PFSK-1 (cell line): Measurements from ENCODE around the gene AP3B1.

Experiments used
- POLR2AphosphoS5 ChIP-seq: IDR thresholded peaks from 2 replicates; pipeline ENCODE4 v1.6.1; 2012; ENCODE audit warnings: low read depth, mild to moderate bottlenecking, control low read depth, low read length, moderate library complexity
- REST ChIP-seq, 2 experiments: IDR thresholded peaks; 2 replicates each; pipeline versions ENCODE4 v1.6.1 to v1.8.0; 2011 to 2012; ENCODE audit warnings: low read depth in 2 of 2, low read length in 2 of 2, control low read depth in 1 of 2, inconsistent platforms in 1 of 2, mild to moderate bottlenecking in 1 of 2, moderate library complexity in 1 of 2; ENCODE audit not compliant: insufficient read depth in 1 of 2
- SIN3A ChIP-seq: IDR thresholded peaks from 2 replicates; pipeline ENCODE4 v1.6.1; 2012; ENCODE audit warnings: mild to moderate bottlenecking, low read length, moderate library complexity, borderline replicate concordance; ENCODE audit not compliant: insufficient read depth

GRCh38 chr5:78260771-78261170, 33.7 kb downstream of the AP3B1 start:
- no peak for TF ChIP-seq POLR2AphosphoS5
- TF ChIP-seq REST (IDR thresholded peaks at IDR 0.05; ENCODE audit: insufficient read depth in 1 of 2, low read depth in 2 of 2, low read length in 2 of 2), result no peak
- no peak for TF ChIP-seq SIN3A
